Smooth muscle cell (in vitro differentiated cells): Measurements from ENCODE around the gene ZNF337. TPM values are rescaled to one million over a fixed set of nuclear protein-coding genes. Genes with fewer than 3 reads are reported as not detected.
"Not testable (repeated sequence)": the region's sequence is repeated elsewhere in the genome, so short reads cannot be mapped to it uniquely, and the experiment has no call there.

ENCODE experiments used
- DNase-seq: peaks from one replicate; lab custom pipeline; 2025; ENCODE audit not compliant: unreplicated experiment; lab: John Stamatoyannopoulos, UW
- H2AFZ ChIP-seq: fragments of 200-600 bp; sonication (generic); 2 replicates; pipeline ENCODE4 v1.6.0; 2016; ENCODE audit warnings: antibody characterized with exemption, low read depth, mild to moderate bottlenecking
- H3F3A ChIP-seq: fragments of 200-600 bp; sonication (generic); 2 replicates; pipeline ENCODE4 v1.6.0; 2017; ENCODE audit warnings: antibody characterized with exemption, low read depth
- H3K27ac ChIP-seq: fragments of 200-600 bp; sonication (generic); 2 replicates; pipeline ENCODE4 v1.5.1; 2016; ENCODE audit warnings: low read depth, mild to moderate bottlenecking
- H3K27me3 ChIP-seq: fragments of 200-600 bp; sonication (generic); 2 replicates; pipeline ENCODE4 v1.6.1; 2016; ENCODE audit warnings: low read depth, mild to moderate bottlenecking
- H3K36me3 ChIP-seq: fragments of 200-600 bp; sonication (generic); 2 replicates; pipeline ENCODE4 v1.5.1; 2016; ENCODE audit warnings: low read depth
- H3K4me1 ChIP-seq: fragments of 200-600 bp; sonication (generic); 2 replicates; pipeline ENCODE4 v1.5.1; 2016; ENCODE audit warnings: low read depth
- H3K4me2 ChIP-seq: fragments of 200-600 bp; sonication (generic); 2 replicates; pipeline ENCODE4 v1.6.0; 2016; ENCODE audit warnings: mild to moderate bottlenecking
- H3K4me3 ChIP-seq: fragments of 200-600 bp; sonication (generic); 2 replicates; pipeline ENCODE4 v1.5.1; 2016; ENCODE audit warnings: mild to moderate bottlenecking
- H3K79me2 ChIP-seq: fragments of 200-600 bp; sonication (generic); 2 replicates; pipeline ENCODE4 v1.6.0; 2016; ENCODE audit warnings: low read depth, mild to moderate bottlenecking
- H3K9ac ChIP-seq: fragments of 200-600 bp; sonication (generic); 2 replicates; pipeline ENCODE4 v1.6.0; 2016; ENCODE audit warnings: low read depth
- H3K9me3 ChIP-seq: fragments of 200-600 bp; sonication (generic); replicated peaks from 2 replicates; pipeline ENCODE4 v1.5.1; 2016; ENCODE audit warnings: low read depth
- H4K20me1 ChIP-seq: fragments of 200-600 bp; sonication (generic); 2 replicates; pipeline ENCODE4 v1.6.0; 2016; ENCODE audit warnings: low read depth
- WGBS: methylation state at CpG from one replicate; pipeline ENCODE4 v1.1.7; 2016; ENCODE audit warnings: low lambda C conversion rate; 5-methylcytosine and 5-hydroxymethylcytosine counted together
- polyA plus RNA-seq: library from polyadenylated mRNA; unstranded; fragments of >200 nt; fragmentation: Nextera tagmentation; extraction: Ambion mirVana; gene quantifications from 2 replicates; pipeline ENCODE4 v1.2.1, GENCODE V29; 2016
- total RNA-seq: library from RNA; depleted of rRNA; stranded (reverse); fragments of >200 nt; gene quantifications from 2 replicates; pipeline ENCODE4 v1.2.3, GENCODE V29; 2014
- TF ChIP-seq, protein P1 (sequence below): fragments of 200-600 bp; sonication (generic); IDR thresholded peaks from 2 replicates; pipeline ENCODE4 v1.5.1; 2017; ENCODE audit warnings: borderline replicate concordance, mild to moderate bottlenecking, antibody characterized with exemption; ENCODE audit not compliant: insufficient read depth, poor library complexity, severe bottlenecking

ZNF337 gene
- total and polyA plus RNA-seq, 2 experiments from 2014 or later, result 5.1 to 13.3 TPM

DNA sequence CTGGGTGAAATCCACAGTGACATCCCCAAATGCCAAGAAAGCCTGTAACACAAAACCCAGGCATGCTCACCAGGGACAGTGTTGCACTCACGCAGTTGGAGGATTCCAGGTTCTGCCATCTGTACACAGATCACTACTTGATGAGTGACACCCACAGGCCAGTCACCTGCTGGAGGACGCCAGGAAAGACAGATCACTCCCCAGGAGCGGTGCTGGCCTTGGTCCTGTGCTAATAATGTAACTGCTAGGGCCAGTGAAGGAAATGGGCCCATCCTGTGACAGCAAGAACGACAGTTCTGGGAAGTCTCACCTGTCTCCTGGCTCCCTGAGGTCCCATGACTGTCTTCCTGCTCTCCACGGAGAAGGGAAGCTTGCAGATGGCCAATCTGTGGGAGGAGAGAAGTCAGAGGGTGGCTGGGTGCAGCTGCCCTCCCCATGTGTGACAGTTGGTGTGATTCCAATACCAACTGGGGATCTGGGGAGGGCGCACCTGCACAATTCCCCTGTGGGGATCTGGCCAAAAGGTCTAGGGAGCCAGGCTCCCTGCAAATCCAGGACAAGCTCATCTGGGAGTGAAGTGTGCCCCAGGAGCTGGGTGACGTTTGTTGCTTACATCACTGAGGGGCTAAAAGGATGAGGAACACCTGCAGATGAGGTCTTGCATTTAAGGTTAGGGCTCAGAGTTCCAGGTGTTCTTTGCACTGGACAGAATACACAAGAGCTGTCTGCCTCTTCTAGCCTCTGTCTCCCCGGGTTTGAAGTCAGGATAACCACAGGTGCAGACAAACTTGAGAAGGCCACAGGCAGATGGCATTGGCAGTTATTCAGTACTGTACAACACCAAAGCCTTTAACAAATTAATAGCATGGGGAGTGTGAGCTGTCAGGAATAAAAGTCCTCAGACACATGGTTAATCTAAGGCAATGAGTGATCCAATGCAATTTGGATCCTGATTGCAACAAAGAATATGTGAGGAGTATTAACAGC lies 10.3 kb downstream of the ZNF337 start:
- Histone ChIP-seq H3F3A (no peaks in the 10 kb centered on the region), H4K20me1 (peaks cover 18% of the 10 kb centered on the region), H3K4me3 (no peak overlapping the region), H3K4me1 (no peaks in the 10 kb centered on the region), H3K9me3 (no peaks in the 10 kb centered on the region), H3K9ac (no peak overlapping the region), H3K4me2 (no peak overlapping the region), H2AFZ (no peak overlapping the region), H3K27me3 (no peaks in the 10 kb centered on the region), H3K79me2 (peaks cover 4% of the 10 kb centered on the region), H3K36me3 (peaks cover 7% of the 10 kb centered on the region), H3K27ac (no peak overlapping the region)
- 85% methylated on average over 8 of the region's 8 CpGs for WGBS
- no peak for DNase-seq
- TF ChIP-seq, protein P1, sequence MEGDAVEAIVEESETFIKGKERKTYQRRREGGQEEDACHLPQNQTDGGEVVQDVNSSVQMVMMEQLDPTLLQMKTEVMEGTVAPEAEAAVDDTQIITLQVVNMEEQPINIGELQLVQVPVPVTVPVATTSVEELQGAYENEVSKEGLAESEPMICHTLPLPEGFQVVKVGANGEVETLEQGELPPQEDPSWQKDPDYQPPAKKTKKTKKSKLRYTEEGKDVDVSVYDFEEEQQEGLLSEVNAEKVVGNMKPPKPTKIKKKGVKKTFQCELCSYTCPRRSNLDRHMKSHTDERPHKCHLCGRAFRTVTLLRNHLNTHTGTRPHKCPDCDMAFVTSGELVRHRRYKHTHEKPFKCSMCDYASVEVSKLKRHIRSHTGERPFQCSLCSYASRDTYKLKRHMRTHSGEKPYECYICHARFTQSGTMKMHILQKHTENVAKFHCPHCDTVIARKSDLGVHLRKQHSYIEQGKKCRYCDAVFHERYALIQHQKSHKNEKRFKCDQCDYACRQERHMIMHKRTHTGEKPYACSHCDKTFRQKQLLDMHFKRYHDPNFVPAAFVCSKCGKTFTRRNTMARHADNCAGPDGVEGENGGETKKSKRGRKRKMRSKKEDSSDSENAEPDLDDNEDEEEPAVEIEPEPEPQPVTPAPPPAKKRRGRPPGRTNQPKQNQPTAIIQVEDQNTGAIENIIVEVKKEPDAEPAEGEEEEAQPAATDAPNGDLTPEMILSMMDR, result no peak

DNA sequence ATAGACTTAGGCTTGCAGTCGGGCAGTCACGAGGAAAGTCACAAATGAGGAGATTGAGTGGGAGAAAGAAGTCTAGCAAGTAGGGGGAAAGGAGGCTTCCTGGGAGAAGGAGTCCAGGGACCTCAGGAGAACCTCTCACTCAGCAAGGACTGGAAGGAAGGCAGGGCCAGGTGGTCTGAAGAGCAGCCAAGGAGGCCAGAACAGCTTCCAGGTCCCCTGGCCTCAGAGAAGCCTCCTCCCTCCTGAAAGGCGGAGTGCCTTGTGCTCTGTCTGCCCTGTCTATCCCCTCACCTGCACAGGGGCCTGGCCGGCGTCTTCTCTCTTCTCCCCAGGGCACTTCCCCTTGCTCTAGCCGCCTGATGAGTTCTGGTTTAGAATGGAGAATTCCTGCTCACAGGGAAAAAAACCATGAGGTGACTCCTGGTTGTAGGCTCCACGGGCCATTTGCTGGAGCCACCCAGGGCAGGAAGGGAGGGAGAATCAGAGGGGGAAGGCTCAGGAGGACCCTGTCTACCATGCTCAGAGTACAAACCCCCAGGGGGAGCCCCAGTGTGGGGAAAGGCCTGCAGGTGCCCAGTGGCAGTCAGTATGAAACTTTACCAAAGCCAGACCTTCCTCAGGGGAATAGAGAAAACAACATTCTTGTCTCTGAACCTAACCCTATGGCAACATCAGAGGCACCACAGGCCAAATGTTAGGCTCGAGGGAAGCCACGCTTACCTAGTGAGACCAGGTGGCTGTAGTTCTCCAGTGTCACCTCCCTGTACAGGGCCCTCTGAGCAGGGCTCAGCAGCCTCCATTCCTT lies 11.2 kb downstream of the ZNF337 start:
- H4K20me1 ChIP-seq, result peaks cover 10% of the 10 kb centered on the region
- TF ChIP-seq, protein P1, result no peak
- no peak overlapping the region for H3K27ac ChIP-seq
- WGBS, result 97% methylated on average over 9 of the region's 9 CpGs
- H2AFZ ChIP-seq, result no peak overlapping the region
- H3K27me3 ChIP-seq, result no peaks in the 10 kb centered on the region
- no peak overlapping the region for H3K4me2 ChIP-seq
- H3K4me1 ChIP-seq, result no peaks in the 10 kb centered on the region
- peaks cover 4% of the 10 kb centered on the region for H3K79me2 ChIP-seq
- no peaks in the 10 kb centered on the region for H3K9me3 ChIP-seq
- DNase-seq, result no peak
- no peak overlapping the region for H3K4me3 ChIP-seq
- no peak overlapping the region for H3K9ac ChIP-seq
- no peaks in the 10 kb centered on the region for H3F3A ChIP-seq
- H3K36me3 ChIP-seq, result peaks cover 7% of the 10 kb centered on the region

DNA sequence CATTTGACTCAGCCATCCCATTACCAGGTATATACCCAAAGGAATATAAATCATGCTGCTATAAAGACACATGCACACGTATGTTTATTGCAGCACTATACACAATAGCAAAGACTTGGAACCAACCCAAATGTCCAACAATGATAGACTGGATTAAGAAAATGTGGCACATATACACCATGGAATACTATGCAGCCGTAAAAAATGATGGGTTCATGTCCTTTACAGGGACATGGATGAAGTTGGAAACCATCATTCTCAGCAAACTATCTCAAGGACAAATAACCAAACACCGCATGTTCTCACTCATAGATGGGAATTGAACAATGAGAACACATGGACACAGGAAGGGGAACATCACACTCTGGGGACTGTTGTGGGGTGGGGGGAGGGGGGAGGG lies 12.8 kb downstream of the ZNF337 start:
- not testable (repeated sequence) for H3K9ac ChIP-seq, H3K36me3 ChIP-seq, H3F3A ChIP-seq, H3K27ac ChIP-seq, DNase-seq, H3K4me1 ChIP-seq, H3K27me3 ChIP-seq, H3K4me3 ChIP-seq, H3K9me3 ChIP-seq, H3K79me2 ChIP-seq, H2AFZ ChIP-seq, H4K20me1 ChIP-seq, H3K4me2 ChIP-seq
- 98% methylated on average over 3 of the region's 3 CpGs for WGBS

DNA sequence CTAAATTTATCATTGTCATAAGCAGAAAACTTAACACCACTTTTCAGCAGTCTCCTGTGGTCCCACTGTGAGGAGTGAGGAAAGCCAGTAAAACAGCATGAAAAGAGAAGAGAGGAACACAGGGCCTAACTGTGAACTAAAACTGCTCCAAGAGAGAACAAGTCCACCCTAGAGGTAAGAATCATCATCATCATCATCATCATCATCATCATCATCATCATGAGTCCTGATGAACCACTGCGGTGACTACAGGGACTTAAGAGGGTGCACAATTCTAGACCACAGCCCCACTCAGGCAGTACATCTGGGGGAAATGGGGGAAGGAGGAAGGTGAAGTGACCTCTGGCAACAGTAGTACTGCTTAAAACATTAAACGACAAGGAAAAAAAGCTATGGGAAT lies 13.6 kb downstream of the ZNF337 start:
- Histone ChIP-seq H3K79me2 (peaks cover 5% of the 10 kb centered on the region), H3K9me3 (no peaks in the 10 kb centered on the region), H3K4me2 (no peak overlapping the region), H3K36me3 (peaks cover 11% of the 10 kb centered on the region), H3K27me3 (no peaks in the 10 kb centered on the region), H3K4me1 (no peaks in the 10 kb centered on the region), H3F3A (no peaks in the 10 kb centered on the region), H3K27ac (no peak overlapping the region), H4K20me1 (peaks cover 3% of the 10 kb centered on the region), H3K9ac (no peak overlapping the region), H2AFZ (no peak overlapping the region), H3K4me3 (no peak overlapping the region)
- WGBS, result 98% methylated on average over 2 of the region's 2 CpGs
- TF ChIP-seq, protein P1, result no peak
- DNase-seq, result no peak
